ENCODE results near the gene HHATL.

DNA sequence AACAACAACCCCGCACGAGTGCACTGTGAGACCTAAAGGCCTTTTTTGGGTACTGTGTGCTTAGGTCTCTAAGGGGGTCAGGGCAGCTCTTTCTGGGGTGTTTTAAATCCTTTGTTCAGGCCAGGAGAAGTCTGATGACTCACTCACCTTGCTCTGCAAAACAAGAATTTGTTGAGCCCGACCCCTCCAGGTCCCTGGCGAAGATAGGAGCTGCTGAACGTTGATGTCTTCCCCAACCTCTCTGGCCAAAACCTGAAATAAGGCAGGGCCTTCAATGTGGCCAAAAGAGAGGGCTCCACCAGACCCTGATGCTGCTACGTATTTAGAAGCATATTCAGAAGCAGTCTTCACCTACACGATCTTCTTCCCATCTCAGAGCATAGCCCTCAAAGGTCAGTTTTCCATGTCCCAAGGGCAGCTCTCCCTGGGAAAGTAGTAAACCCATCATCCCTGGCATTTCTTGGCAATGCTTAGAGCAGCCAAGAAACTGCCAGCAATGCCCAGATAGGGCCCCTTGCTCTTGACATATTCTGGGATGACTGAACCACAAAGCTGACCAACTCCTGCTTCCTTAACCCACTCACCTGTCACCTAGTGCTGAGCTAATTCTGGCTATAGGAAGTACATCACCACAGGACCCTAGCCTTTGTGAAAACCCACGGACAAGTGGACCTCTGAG is 43.3 kb upstream of the HHATL start:
- TF ChIP-seq CTCF (IDR thresholded peaks at IDR 0.05) (no peak), POLR2AphosphoS5 (IDR thresholded peaks at IDR 0.05) (no peak), POLR2A (IDR thresholded peaks at IDR 0.05) (no peak), EP300 (IDR thresholded peaks at IDR 0.05) (no peak)
